A549 treated with RU486 at 1 μM for 4 hours (cell line): ENCODE measurements around the gene MYL2. TPM values are rescaled to one million over a fixed set of nuclear protein-coding genes. Genes with fewer than 3 reads are reported as not detected.

Experiments used
- total RNA-seq: library from RNA; stranded (reverse); fragments of 200-300 nt; extraction: Qiagen RNA extraction; gene quantifications from 5 replicates; pipeline ENCODE4 v1.2.3, GENCODE V29; 2022; ENCODE audit warnings: low read depth

Gene MYL2, protein sequence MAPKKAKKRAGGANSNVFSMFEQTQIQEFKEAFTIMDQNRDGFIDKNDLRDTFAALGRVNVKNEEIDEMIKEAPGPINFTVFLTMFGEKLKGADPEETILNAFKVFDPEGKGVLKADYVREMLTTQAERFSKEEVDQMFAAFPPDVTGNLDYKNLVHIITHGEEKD
- 0.25 to 0.27 TPM in 2 of 5 replicates, not detected in the others for total RNA-seq

GRCh38 chr12:110920324-110920910, at the start of gene MYL2:
TSS of gene MYL2 (minus strand) at chr12:110920579. CDS start at chr12:110920529, 50 bp downstream.

Other genes starting within 250 kb of the MYL2 start
- gene HVCN1, start 231.5 kb downstream of the MYL2 start, total RNA-seq = 0.40 to 0.92 TPM (median 0.70 TPM) in 5 replicates
- 130 to 162 TPM (median 151 TPM) in 5 replicates for gene PPP1CC, start 177.7 kb downstream of the MYL2 start, total RNA-seq
- not detected in 5 replicates for gene CCDC63, start 73.6 kb downstream of the MYL2 start, total RNA-seq
- gene CUX2, start 113.6 kb upstream of the MYL2 start, total RNA-seq = 0.03 to 0.13 TPM (median 0.05 TPM) in 4 of 5 replicates, not detected in the other